ENCODE data around the gene MAPK6. TPM values are rescaled to one million over a fixed set of nuclear protein-coding genes. Genes with fewer than 3 reads are reported as not detected.

MAPK6 gene
- total and polyA plus RNA-seq, 2 of the 8 experiments (the other 6 are each of a cell fraction or from before 2014, with no cell fraction given), result 22.6 to 108 TPM

GRCh38 chr15:52023169-52023922 is 4.3 kb downstream of the MAPK6 start:
- TF ChIP-seq EGR1 (IDR thresholded peaks at IDR 0.05; ENCODE audit: borderline replicate concordance, low read depth, low read length) (no peak), RAD21 (IDR thresholded peaks at IDR 0.05 in 1 of 2, conservative IDR thresholded peaks at IDR 0.05 in 1 of 2; ENCODE audit: low read depth in 2 of 2, low read length in 2 of 2) (peak; percentile 12 to 19; a peak in 1 of 4 replicates)
- POLR2A ChIA-PET (ENCODE audit: partially characterized antibody), result interaction anchor here (1.5 to 2.3 kb wide), 2 partner anchors 13 to 52 kb away, joined by 3 to 10 read pairs; partner anchors contain the start of gene LEO1
- H3K27me3 ChIP-seq (replicated peaks in 1 of 4; ENCODE audit: control insufficient read depth in 3 of 4, extremely low read depth in 1 of 4, insufficient read depth in 3 of 4, low read length in 3 of 4), result no peaks in the 10 kb centered on the region
- H3K4ac ChIP-seq (replicated peaks; ENCODE audit: insufficient read length, low read depth, low read length), result no peak overlapping the region
- H2BK12ac ChIP-seq (ENCODE audit: low read depth, low read length), result no peak overlapping the region
- no peak for FAIRE-seq
- H2AFZ ChIP-seq (ENCODE audit: low read length), result no peak overlapping the region
- 90% methylated on average over 13 of the region's 13 CpGs; no CpG with 5 or more reads in 1 of the 2 experiments for WGBS, 2 experiments (ENCODE audit: extremely low coverage in 1 of 2, insufficient coverage in 1 of 2, insufficient read length in 1 of 2, insufficient replicate concordance in 2 of 2, low coverage in 1 of 2, low lambda C conversion rate in 2 of 2, missing lambda C conversion rate in 1 of 2)
- no peak overlapping the region for H3K18ac ChIP-seq (ENCODE audit: extremely low read depth, low read length)
- H3K4me3 ChIP-seq (ENCODE audit: extremely low read depth in 1 of 4, insufficient read depth in 2 of 4, low read depth in 3 of 4, low read length in 4 of 4), result no peak overlapping the region
- no peaks in the 10 kb centered on the region for H3K9me3 ChIP-seq (ENCODE audit: insufficient read depth in 2 of 2, low read depth in 1 of 2, low read length in 1 of 2)
- no peak overlapping the region for H4K91ac ChIP-seq (replicated peaks; ENCODE audit: insufficient read length, low read length)
- no peak for DNase-seq (ENCODE audit: low read depth in 1 of 2, low spot score in 2 of 2)
- H3K9ac ChIP-seq (replicated peaks in 1 of 4; ENCODE audit: extremely low read depth in 1 of 4, low read depth in 3 of 4, low read length in 3 of 4), result no peak overlapping the region
- H4K5ac ChIP-seq (ENCODE audit: insufficient read length, low read depth, low read length), result no peak overlapping the region
- no peak overlapping the region for H2BK15ac ChIP-seq (ENCODE audit: low read length)
- H2BK120ac ChIP-seq (replicated peaks; ENCODE audit: low read depth, low read length), result no peak overlapping the region
- H3K23me2 ChIP-seq (ENCODE audit: low read depth, low read length), result no peaks in the 10 kb centered on the region
- H3K27ac ChIP-seq (ENCODE audit: low read depth, low read length), result no peak overlapping the region
- no peak overlapping the region for H2BK20ac ChIP-seq (ENCODE audit: low read length)
- H3K79me1 ChIP-seq (ENCODE audit: low read depth, low read length), result peaks cover 3% of the 10 kb centered on the region; the same call in 1 of the 2 replicates
- H2BK5ac ChIP-seq (ENCODE audit: low read depth, low read length), result no peak overlapping the region
- no peak overlapping the region for H3K4me2 ChIP-seq (ENCODE audit: insufficient read depth in 1 of 2, low read depth in 2 of 2, low read length in 2 of 2)
- no peak overlapping the region for H3K14ac ChIP-seq (ENCODE audit: insufficient read length)
- no peak overlapping the region for H2AK5ac ChIP-seq (ENCODE audit: low read depth, low read length)
- no peak overlapping the region for H4K8ac ChIP-seq (ENCODE audit: extremely low read depth, insufficient read depth, low read length)
- no peak overlapping the region for H3K23ac ChIP-seq (ENCODE audit: insufficient read length)
- H3K4me1 ChIP-seq (replicated peaks in 1 of 4; ENCODE audit: control insufficient read depth in 3 of 4, insufficient read depth in 4 of 4, low read length in 3 of 4), result peaks cover 2 to 12% (median 4%) of the 10 kb centered on the region in 4 experiments; a peak in 5 of 7 replicates
- H3K36me3 ChIP-seq (ENCODE audit: control insufficient read depth in 2 of 4, insufficient read depth in 4 of 4, low read length in 3 of 4), result no peaks in the 10 kb centered on the region
- H3K56ac ChIP-seq (replicated peaks; ENCODE audit: insufficient read length, low read depth, low read length), result no peak overlapping the region
- H3K79me2 ChIP-seq (ENCODE audit: control insufficient read depth in 1 of 2, insufficient read depth in 2 of 2, low read length in 2 of 2), result peaks cover 35 to 86% of the 10 kb centered on the region in 2 experiments
- CTCF ChIA-PET (ENCODE audit: partially characterized antibody), result interaction anchor here (0.7 to 3.1 kb wide), 4 partner anchors 10 to 51 kb away, joined by 3 to 11 read pairs (median 5); no protein-coding TSS in a partner anchor
- peaks cover 2 to 6% of the 10 kb centered on the region in 2 experiments for H4K20me1 ChIP-seq (replicated peaks in 1 of 2; ENCODE audit: control insufficient read depth in 1 of 2, insufficient read depth in 2 of 2, low read length in 2 of 2)

Data from H1 (cell line).